CD4-positive, alpha-beta T cell treated with Interleukin-1 beta for 1 hour (primary cell): ENCODE data around the gene RPL12.

Experiments
- DNase-seq, 2 donors: peaks; one replicate each; pipeline ENCODE4 v3.0.0-alpha.2; 2020 to 2022

The RPL12 gene

GRCh38 chr9:127402401-127403090 is 48.7 kb downstream of the RPL12 start:
- DNase-seq = no peak

- no peak for DNase-seq
Measured at GRCh38 chr9:127399736-127400269, 51.4 kb downstream of the RPL12 start.

GRCh38 chr9:127398715-127399400 is 52.3 kb downstream of the RPL12 start:
- DNase-seq = no peak

DNA sequence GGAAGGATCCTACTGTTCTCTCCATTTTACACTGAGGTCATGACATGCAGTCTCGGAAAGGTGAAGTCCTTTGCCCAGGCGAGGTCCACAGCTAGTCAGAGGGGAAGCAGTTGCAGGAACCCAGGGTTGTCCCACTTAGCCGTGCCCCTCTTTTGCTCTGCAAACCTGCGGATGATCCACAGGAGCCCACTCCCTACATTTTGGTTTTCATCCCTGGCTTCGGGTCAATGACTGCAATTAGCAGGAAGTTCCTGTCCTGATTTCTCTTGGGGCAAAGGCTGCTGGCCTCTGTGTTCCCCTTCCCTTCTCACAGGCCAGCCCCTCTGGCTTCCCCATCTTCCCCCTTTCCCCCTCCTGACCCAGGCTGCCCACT is 52.9 kb downstream of the RPL12 start:
- no peak for DNase-seq
